ENCODE measurements around the gene VAC14. TPM values are rescaled to one million over a fixed set of nuclear protein-coding genes. Genes with fewer than 3 reads are reported as not detected.

VAC14 gene
- total RNA-seq, 2 experiments from 2014 or later = 23.0 to 23.6 TPM

GRCh38 chr16:70692873-70693671, 107.9 kb downstream of the VAC14 start:
- Mint-ChIP-seq H3K9me3 (no peaks in the 10 kb centered on the region), H3K4me1 (ENCODE audit: low read depth) (peaks cover 29% of the 10 kb centered on the region), H3K36me3 (ENCODE audit: low read depth) (peaks cover 7% of the 10 kb centered on the region), H3K4me3 (no peak overlapping the region), H3K27me3 (no peaks in the 10 kb centered on the region), H3K27ac (no peak overlapping the region)
- Histone ChIP-seq H3K4me1 (ENCODE audit: insufficient read depth, low read length) (peaks cover 17% of the 10 kb centered on the region), H3K9me3 (ENCODE audit: control insufficient read depth in 1 of 2, insufficient read depth in 1 of 2, low read length in 2 of 2) (peaks cover 0 to 5% of the 10 kb centered on the region in 2 experiments), H3K27ac (ENCODE audit: low read depth in 1 of 2, low read length in 2 of 2) (no peak overlapping the region), H3K36me3 (ENCODE audit: insufficient read depth, low read length) (peaks cover 2% of the 10 kb centered on the region), H3K4me3 (ENCODE audit: low read length) (no peak overlapping the region), H3K27me3 (ENCODE audit: control insufficient read depth in 1 of 2, insufficient read depth in 2 of 2, low read length in 2 of 2) (no peaks in the 10 kb centered on the region)
- DNase-seq (no peak), ATAC-seq (ENCODE audit: poor library complexity) (no peak)
- TF ChIP-seq CTCF (IDR thresholded peaks at IDR 0.05) = no peak
- CTCF ChIA-PET = no interaction called here
- POLR2A ChIA-PET = no interaction called here
- intact Hi-C loops (cut with DNase I, micrococcal nuclease) = no loop called here

GRCh38 chr16:70692130-70692872, 108.7 kb downstream of the VAC14 start:
- Histone ChIP-seq H3K4me3 (ENCODE audit: low read length) (no peak overlapping the region), H3K9me3 (ENCODE audit: control insufficient read depth in 1 of 2, insufficient read depth in 1 of 2, low read length in 2 of 2) (no peaks in the 10 kb centered on the region), H3K27me3 (ENCODE audit: control insufficient read depth in 1 of 2, insufficient read depth in 2 of 2, low read length in 2 of 2) (no peaks in the 10 kb centered on the region), H3K36me3 (ENCODE audit: insufficient read depth, low read length) (peaks cover 2% of the 10 kb centered on the region), H3K27ac (ENCODE audit: low read depth in 1 of 2, low read length in 2 of 2) (no peak overlapping the region), H3K4me1 (ENCODE audit: insufficient read depth, low read length) (peaks cover 12% of the 10 kb centered on the region)
- no peak for TF ChIP-seq CTCF (IDR thresholded peaks at IDR 0.05)
- ChIA-PET POLR2A (no interaction called here), CTCF (no interaction called here)
- no peaks in the 10 kb centered on the region for H3K9me3 Mint-ChIP-seq
- no peak overlapping the region for H3K27ac Mint-ChIP-seq
- no peak for DNase-seq
- H3K36me3 Mint-ChIP-seq (ENCODE audit: low read depth) = peaks cover 4% of the 10 kb centered on the region
- H3K4me3 Mint-ChIP-seq = no peak overlapping the region
- peaks cover 22% of the 10 kb centered on the region for H3K4me1 Mint-ChIP-seq (ENCODE audit: low read depth)
- H3K27me3 Mint-ChIP-seq = peaks cover 1% of the 10 kb centered on the region
- intact Hi-C loops (cut with DNase I, micrococcal nuclease) = no loop called here
- no peak for ATAC-seq (ENCODE audit: poor library complexity)

- Mint-ChIP-seq H3K27ac (no peak overlapping the region), H3K36me3 (ENCODE audit: low read depth) (no peaks in the 10 kb centered on the region), H3K27me3 (peaks cover 3% of the 10 kb centered on the region), H3K4me3 (no peak overlapping the region), H3K4me1 (ENCODE audit: low read depth) (peaks cover 14% of the 10 kb centered on the region), H3K9me3 (no peaks in the 10 kb centered on the region)
- ATAC-seq (ENCODE audit: poor library complexity) (no peak), DNase-seq (no peak)
- H3K27me3 ChIP-seq (ENCODE audit: control insufficient read depth in 1 of 2, insufficient read depth in 2 of 2, low read length in 2 of 2) = no peaks in the 10 kb centered on the region
- CTCF ChIA-PET = no interaction called here
- no peak for TF ChIP-seq CTCF (IDR thresholded peaks at IDR 0.05)
- no peaks in the 10 kb centered on the region for H3K9me3 ChIP-seq (ENCODE audit: control insufficient read depth in 1 of 2, insufficient read depth in 1 of 2, low read length in 2 of 2)
- H3K27ac ChIP-seq (ENCODE audit: low read depth in 1 of 2, low read length in 2 of 2) = no peak overlapping the region
- POLR2A ChIA-PET = no interaction called here
- H3K4me1 ChIP-seq (ENCODE audit: insufficient read depth, low read length) = peaks cover 4% of the 10 kb centered on the region
- no peak overlapping the region for H3K4me3 ChIP-seq (ENCODE audit: low read length)
- no peaks in the 10 kb centered on the region for H3K36me3 ChIP-seq (ENCODE audit: insufficient read depth, low read length)
- intact Hi-C loops (cut with DNase I, micrococcal nuclease) = no loop called here
Measured at GRCh38 chr16:70691223-70692129, 109.5 kb downstream of the VAC14 start.

All from CD4-positive, alpha-beta T cell (primary cell).